GM21528 (cell line): Measurements from ENCODE around the gene NELFE.
A peak's percentile ranks its signal among the peaks of the same experiment; 100 is the strongest.

Source experiments
- ATAC-seq: cut with Tn5 transposase; IDR thresholded peaks from one replicate; pipeline ENCODE4 v1.9.1; 2021; ENCODE audit warnings: mild to moderate bottlenecking, moderate library complexity; ENCODE audit not compliant: unreplicated experiment, low FRiP score

The NELFE gene

DNA sequence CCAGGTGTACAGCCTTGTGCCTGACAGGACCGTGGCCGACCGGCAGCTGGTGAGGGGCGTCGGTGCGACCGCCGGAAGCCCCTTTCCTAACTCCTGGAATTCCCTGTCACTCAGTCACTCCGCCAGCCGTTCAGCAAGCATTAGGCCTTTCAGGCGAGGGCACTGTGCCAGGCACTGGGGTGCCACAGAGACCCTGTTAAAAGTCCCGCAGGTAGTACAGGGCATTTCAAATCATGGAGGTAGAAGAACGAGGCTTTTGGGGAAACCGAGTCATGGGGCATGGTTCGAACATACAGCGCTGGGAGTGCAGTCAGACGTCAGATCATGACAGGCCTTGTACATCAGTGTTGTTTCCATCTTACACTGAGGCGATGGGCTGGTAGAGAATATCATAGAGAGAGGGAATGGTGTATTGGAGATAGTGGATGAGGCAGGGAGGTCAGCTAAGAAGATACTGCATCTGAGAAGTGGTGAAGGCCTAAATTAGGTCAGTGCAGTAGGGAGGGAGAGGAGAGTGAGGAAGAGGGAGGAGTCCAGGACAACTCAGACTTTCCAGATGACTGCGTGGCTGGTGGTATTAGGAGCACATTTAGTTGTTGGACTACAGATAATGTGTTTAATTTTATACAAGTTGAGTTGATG lies 14.1 kb upstream of the NELFE start:
- ATAC-seq: peak; percentile 2

DNA sequence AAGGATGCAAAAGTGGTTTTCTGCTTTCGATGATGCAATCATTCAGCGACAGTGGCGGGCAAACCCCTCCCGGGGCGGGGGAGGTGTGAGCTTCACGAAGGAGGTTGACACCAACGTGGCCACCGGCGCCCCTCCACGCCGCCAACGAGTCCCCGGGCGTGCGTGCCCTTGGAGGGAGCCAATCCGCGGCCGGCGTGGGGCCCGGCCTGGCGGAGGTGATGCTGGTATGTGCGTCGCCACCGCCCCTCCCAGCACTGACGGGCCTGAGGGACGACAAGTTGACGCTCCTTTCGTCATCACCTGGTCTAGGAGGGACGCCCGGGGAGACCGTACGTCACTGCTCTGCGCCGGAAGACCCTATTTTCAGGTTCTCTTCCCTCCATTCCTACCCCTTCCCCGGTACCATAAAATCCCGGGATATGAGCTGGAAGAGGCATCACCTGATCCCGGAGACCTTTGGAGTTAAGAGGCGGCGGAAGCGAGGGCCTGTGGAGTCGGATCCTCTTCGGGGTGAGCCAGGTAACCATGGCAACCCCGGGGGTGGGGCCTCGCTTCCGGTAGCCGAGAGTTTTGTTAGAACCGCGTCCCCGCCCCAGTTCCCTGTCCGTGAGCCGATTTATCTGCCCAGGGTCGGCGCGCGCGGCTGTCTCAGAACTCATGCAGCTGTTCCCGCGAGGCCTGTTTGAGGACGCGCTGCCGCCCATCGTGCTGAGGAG lies 13.4 kb upstream of the NELFE start, which contains the start of gene DXO:
DXO (minus strand) TSS at position 146 of the 716 bp plus-strand sequence. CDS start 463 bp downstream, outside the sequence.
- peak; percentile 80 for ATAC-seq

DNA sequence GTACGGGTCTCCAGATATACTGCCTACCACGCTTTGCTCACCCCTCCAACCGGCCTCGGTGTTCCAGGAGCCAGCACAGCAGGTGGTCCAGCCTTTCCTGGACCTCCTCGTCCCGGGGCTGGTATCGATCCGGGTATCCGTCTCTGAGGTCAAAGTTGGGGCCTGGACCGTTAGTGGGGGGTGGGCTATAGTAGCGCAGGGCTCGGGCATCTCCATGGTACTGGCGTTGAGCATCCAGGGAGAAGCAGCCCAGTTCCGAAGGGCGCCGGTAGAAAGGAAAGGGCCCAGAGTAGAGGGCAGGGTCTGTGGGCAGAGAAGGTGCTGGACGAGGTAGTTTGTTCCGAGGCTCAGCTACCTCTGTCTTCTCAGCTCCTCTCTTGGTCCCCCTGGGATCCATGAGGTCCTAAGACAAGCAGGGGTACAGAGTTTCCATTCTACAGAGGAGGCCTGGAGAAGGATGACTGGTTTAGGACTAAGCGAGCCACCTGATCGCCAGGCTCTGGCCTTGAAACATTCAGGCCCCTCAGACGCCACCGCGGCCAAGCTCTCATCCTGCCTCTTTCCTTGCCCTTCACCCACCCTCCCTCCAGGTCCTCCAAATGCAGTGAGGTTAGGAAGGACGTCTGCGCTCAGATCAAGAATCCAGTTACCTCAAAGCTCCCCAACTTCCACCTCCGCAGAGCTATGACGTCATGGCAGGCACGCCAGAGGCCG lies 12.7 kb upstream of the NELFE start:
- no peak for ATAC-seq

DNA sequence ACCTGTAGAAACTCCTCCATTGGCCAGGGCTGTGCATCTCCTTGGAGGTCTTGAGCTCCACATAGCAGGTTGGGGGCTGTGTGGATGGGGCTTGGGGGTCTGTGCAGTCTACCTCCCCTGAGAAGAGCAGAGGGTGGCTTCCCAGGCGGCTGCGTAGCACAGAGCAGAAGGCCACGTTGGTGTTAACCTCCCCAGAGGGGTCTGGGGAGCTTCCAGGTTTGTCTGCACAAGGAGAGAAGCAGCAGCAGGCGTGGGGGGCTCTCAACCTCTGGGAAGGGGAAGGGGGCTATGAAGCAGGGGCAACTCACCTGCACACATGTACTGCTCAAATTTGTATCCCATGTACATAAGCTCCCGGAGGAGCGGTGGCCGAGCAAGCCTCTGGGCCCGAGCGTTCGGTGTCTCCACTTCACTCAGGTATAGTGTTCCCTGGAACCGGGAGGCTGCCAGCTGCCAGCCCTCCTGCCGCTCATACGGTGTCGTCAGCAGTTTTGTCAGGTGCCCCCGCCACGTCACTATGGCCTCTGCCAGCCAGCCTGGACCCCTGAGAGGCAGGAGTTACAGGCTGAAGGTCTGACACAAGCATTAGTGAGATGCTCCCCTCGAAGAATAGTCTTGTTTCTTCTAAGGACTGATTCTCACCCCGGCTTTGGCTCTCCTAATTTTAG lies 12.0 kb upstream of the NELFE start:
- no peak for ATAC-seq

DNA sequence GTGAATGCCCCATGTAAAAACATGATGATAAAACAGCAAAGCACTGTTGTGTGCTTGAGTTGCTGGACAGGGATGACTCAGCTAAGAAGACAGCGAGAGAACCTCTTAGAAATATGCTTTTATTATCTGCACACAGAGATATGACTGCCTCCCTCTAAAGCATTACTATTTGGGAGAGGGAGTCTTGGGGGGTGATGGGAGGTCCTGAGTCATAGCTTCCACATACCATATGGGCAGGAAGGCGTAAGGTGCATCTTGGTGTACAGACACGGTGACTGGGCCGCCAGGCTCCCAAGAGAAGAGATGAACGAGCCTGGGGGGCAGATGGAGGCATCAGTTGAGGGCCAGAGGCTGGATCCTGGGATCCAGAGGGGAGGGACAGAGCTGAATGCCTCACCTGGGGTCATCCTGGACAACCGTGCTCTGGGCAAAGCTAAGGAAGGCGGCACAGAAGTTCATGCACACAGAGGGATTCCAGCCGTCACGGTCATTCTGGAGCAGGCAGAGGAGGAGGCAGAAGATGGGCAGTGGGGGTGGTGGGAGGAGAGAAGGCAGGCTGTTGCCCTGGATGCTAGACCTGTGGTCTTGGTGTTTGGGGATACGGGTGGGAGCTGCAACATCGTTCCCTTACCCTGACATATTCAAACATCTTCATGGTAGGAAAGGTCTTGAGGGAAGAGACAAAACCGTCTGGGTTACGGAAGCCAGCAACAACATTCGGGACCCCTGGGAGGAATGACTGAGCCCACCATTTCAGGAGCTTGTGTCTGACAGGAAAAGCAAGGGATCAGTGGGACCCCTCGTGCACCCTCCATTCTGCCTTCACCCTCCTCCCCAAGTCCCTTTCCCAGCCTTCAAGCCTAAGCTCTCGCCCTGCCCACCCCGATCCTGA lies 11.2 kb upstream of the NELFE start:
- ATAC-seq: no peak

DNA sequence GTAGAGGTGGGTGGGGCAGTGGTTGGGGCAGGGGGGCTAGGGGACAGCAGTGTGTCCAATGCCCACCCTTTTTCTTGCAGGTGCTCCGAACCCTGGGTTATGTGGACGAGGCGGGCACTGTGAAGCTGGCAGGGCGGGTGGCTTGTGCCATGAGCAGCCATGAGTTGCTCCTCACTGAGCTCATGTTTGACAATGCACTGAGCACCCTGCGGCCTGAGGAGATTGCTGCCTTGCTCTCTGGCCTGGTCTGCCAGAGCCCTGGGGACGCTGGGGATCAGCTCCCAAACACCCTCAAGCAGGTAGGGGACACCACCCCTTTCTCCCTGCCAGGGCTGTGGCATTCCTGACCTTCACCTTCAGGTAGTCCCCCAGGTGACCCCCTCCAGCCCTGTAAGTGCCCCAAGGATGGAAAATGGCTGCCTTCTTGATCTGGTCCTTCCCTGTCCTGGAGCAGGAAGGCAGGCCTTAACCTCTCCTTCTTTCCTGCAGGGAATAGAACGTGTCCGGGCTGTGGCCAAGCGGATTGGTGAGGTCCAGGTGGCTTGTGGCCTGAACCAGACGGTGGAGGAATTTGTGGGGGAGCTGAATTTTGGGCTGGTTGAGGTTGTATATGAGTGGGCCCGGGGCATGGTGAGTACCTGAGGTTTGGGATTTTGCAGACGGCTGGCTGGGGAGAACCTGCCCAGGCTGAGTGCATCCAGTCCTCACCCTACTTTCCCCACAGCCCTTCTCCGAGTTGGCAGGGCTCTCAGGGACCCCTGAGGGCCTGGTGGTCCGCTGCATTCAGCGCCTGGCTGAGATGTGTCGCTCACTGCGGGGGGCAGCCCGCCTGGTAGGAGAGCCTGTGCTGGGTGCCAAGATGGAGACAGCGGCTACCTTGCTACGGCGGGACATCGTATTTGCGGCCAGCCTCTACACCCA lies 10.3 kb upstream of the NELFE start:
- no peak for ATAC-seq

DNA sequence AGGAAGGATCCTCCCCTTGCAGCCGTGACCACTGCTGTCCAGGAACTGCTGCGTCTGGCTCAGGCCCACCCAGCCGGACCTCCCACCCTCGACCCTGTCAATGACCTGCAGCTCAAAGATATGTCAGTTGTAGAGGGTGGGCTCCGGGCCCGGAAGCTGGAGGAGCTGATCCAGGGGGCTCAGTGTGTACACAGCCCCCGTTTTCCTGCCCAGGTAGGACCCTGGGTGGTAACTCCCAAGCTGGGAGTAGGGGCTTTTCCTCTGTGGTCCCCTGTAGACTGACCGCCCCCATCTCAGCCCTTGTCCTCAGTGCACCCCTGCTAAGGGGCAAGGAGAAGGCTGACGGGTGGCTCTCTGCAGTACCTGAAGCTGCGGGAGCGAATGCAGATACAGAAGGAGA lies 9.6 kb upstream of the NELFE start:
- ATAC-seq: no peak

DNA sequence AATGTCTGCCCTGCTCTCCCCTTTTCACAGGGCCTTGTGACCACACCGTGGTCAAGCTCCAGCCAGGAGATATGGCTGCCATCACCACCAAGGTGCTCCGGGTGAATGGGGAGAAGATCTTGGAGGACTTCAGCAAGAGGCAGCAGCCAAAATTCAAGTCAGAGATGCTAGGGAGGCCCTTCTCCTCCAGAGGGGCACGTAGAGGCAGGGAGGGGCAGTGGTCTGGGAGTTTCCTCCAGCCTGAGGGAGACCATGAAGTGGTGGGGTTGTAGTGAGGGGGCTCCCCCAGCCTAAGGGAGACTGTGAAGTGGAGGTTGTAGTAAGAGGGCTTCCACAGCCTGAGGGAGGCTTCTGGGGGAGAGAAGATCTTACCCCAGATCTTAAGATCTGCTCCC lies 9.2 kb upstream of the NELFE start:
- ATAC-seq: no peak

DNA sequence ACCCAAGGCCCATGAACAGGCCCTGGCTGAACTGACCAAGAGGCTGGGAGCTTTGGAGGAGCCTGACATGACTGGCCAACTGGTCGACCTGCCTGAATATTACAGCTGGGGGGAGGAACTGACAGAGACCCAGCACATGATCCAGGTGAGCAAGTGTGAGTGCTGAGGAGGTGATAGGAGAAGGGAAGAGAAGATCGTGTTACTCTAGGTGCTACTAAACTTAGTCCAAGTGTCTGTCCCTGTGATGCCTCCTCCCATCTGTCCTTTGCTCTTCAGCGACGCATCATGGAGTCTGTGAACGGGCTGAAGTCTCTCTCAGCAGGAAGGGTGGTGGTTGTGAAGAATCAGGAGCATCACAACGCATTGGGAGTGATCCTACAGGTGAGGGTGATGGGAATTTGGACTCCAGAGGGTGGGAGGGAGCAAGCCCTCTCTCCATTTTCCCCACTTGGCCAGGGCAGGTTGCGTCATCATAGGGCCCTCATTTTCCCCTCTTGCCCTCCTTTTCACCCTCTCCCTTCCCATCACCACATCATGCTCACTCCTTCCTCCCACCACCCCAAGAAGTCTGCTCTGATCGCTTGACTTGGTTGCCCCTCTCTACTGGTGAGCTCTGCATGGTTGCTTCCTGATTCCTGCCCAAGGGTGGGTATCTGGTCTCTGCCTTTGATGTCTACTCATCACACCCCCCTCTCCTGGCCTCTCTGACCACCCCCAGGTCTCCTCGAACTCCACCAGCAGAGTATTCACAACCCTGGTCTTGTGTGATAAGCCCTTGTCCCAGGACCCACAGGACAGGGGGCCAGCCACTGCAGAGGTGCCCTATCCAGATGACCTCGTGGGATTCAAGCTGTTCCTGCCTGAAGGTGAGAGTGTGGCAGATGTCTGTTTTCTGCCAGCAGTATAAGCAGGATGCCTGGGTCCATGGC lies 8.5 kb upstream of the NELFE start:
- no peak for ATAC-seq

DNA sequence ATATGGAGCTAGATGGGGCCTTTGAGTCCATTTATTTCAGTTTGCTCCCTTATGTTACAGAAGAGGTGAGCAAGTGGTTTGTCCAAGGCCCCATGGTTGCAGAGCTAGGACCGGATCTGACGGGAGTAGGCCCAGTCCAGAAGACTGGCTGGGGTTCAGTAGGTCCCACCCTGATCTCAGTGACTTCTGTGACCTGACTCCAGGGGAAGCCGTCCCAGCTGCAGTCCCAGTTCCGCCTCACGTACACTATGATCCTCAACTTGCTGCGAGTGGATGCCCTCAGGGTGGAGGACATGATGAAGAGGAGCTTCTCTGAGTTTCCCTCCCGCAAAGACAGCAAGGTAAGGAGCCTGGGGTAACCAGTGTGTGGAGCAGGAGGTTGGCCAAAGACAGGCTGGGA lies 7.7 kb upstream of the NELFE start:
- no peak for ATAC-seq

DNA sequence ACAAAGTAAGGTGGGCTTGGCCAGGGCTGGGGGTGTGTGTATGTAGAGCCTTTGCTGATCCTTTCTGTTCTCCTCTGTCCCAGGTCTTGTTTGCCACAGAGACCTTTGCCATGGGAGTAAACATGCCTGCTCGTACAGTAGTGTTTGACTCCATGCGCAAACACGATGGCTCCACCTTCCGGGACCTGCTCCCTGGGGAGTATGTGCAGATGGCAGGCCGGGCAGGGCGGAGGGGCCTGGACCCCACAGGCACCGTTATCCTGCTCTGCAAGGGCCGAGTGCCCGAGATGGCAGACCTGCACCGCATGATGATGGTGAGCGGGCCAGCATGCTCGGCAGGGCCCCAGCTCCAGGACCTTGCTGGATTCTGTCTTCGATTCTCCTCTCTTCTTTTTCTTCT lies 6.9 kb upstream of the NELFE start:
- no peak for ATAC-seq

DNA sequence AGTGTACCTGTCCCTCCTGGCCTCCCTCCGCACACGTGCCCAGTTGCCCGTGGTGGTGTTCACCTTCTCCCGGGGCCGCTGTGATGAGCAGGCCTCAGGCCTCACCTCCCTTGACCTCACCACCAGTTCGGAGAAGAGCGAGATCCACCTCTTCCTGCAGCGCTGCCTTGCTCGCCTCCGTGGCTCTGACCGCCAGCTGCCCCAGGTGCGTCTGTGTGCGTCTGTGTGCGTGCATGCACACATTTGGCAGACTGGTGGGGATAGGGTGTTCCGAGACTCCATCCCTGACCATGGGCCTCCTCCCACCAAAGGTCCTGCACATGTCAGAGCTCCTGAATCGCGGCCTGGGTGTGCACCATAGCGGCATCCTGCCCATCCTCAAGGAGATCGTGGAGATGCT lies 5.2 kb upstream of the NELFE start:
- ATAC-seq: no peak

DNA sequence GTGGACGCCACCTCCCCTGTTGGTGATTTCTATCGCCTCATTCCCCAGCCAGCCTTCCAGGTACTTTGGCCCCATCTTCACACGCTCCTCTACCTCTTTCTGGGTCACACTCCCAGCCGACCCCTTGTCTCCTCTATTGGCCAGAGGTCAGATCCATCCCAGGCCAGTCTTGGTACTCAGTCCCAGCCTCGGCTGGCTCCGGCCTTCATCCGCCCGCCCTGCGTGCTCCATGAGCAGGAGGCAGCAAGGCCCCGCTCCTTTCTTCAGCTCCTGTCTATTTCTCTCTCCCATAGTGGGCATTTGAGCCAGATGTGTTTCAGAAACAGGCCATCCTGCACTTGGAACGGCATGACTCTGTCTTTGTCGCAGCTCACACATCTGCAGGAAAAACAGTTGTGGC lies 2.8 kb upstream of the NELFE start:
- no peak for ATAC-seq

DNA sequence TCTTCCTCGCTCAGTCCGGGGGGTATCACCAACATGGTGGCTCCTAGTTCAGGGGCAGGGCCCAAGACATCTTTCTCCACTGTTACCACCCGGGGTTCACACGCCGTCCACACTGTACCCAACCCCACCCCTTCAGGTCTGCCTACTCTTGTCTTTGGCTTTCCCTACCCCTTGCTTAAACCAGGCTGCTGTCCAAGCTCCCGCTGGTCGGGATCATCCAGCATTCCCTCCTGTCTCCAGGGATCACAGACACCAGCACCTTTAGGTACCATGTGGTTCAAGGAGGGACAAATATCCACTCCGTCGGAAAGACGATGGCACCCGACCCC lies 395 bp downstream of the NELFE start:
- peak; percentile 15 for ATAC-seq

DNA sequence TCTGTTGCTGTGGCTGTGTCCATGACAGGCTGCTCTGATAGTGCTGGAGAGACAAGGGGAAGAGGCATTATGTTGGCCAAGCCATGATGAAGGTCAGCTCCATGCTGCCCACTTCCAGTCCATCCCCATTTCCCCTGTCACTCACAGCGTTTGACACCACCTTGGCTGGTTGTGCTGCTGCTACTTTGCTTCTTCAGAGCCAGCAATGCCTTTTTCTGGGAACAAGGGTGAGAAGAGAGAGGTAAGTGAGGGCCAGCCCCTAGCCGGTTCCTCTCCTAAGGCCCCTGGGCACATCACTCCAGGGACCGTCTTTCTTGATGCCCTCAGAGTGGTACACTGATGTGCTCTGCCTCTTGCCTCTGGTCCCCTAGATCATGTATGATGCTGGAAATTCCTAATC lies 2.0 kb downstream of the NELFE start:
- ATAC-seq: no peak

DNA sequence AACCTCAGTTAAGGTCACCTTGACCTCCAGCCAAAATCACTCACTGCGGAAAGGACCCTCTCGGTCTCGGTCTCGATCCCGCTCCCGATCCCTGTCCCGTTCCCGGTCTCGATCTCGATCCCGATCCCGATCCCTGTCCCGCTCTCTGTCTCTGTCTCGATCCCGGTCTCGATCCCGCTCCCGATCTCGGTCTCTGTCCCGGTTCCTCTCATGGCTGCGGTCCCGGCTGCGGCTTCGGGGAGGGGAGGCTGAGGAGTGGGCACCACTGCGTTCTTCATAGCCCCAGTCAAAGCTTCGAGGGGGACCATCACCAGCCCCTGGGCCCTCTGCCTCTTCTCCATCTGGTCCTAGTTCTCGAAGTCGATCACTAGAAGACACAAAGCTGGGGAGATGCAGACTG lies 4.3 kb downstream of the NELFE start:
- no peak for ATAC-seq

DNA sequence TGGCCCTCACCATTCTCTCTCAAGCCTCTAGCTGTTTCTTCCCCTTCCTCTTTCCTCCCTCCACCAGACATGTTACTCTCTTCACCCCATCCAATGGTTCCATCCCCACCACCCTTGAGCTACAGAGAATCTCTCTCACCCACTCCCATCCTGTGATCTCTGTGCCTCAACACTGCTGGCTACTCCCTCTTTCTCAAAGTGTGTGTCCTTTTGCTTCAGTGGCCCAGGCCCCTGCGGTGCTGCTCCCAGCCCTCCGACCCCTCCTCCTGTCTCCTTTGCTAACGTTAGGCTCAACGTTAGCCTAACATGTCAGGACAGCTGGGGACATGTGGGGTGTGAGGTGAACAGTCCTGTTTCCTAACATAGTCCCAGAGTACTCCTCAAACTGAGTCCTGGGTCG lies 5.9 kb downstream of the NELFE start:
- no peak for ATAC-seq

DNA sequence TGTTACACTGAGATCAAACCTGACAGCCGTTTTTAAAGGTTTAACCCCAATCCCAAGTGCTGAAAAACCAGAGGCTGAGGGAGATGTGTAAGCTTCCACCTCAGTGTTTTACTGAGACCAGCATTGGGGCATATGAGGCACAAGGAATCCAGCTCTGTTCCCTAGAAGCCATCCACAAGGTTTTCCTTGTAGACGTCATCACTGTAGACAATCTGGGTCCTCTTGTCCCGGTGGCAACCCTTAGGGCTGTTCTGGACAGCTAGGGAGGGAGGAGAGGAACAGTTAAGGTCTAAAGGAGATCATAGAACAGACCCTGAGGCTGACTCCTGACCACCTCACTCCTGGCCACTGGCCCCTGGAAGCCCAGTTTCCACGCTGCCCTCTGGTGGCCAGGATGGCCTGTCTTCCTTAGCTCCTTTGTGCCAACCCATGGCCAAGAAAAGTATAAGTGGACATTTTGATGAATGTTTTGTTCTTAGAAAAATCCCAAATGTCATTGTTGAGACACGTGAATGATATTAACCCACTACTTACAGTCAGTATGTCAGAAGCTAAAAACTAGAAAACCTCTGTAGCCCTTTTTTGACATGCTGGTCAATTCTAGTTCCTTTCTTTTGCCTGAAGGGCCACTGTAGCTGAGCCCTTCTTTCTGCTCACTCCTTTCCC lies 6.5 kb downstream of the NELFE start:
- ATAC-seq: no peak
